Measurements from ENCODE around the gene CTNNB1.

CTNNB1 gene

GRCh38 chr3:41222012-41222411, 22.7 kb downstream of the CTNNB1 start:
- H3K27ac ChIP-seq (ENCODE audit: poor library complexity, severe bottlenecking), result no peak overlapping the region
- peaks cover 51% of the 10 kb centered on the region for H3K36me3 ChIP-seq (ENCODE audit: low read depth)
- DNase-seq (ENCODE audit: low spot score) (no peak), ATAC-seq (ENCODE audit: low read depth) (no peak)
- peaks cover 35% of the 10 kb centered on the region for H3K4me1 ChIP-seq (ENCODE audit: insufficient read depth, poor library complexity, severe bottlenecking)
- H3K27me3 ChIP-seq (ENCODE audit: insufficient read depth, poor library complexity, severe bottlenecking), result no peaks in the 10 kb centered on the region
- no peaks in the 10 kb centered on the region for H3K9me3 ChIP-seq (ENCODE audit: severe bottlenecking)
- no peak overlapping the region for H3K4me3 ChIP-seq (ENCODE audit: severe bottlenecking)
- TF ChIP-seq CTCF (IDR thresholded peaks at IDR 0.05; ENCODE audit: poor library complexity, severe bottlenecking), result no peak

GRCh38 chr3:41222501-41222900, 23.2 kb downstream of the CTNNB1 start:
- Histone ChIP-seq H3K4me1 (ENCODE audit: insufficient read depth, poor library complexity, severe bottlenecking) (peaks cover 30% of the 10 kb centered on the region), H3K9me3 (ENCODE audit: severe bottlenecking) (no peaks in the 10 kb centered on the region), H3K27ac (ENCODE audit: poor library complexity, severe bottlenecking) (no peak overlapping the region), H3K27me3 (ENCODE audit: insufficient read depth, poor library complexity, severe bottlenecking) (no peaks in the 10 kb centered on the region), H3K4me3 (ENCODE audit: severe bottlenecking) (no peak overlapping the region), H3K36me3 (ENCODE audit: low read depth) (peaks cover 51% of the 10 kb centered on the region)
- no peak for ATAC-seq (ENCODE audit: low read depth)
- no peak for TF ChIP-seq CTCF (IDR thresholded peaks at IDR 0.05; ENCODE audit: poor library complexity, severe bottlenecking)
- no peak for DNase-seq (ENCODE audit: low spot score)

GRCh38 chr3:41223078-41223477, 23.8 kb downstream of the CTNNB1 start:
- no peak for DNase-seq (ENCODE audit: low spot score)
- TF ChIP-seq CTCF (IDR thresholded peaks at IDR 0.05; ENCODE audit: poor library complexity, severe bottlenecking), result no peak

GRCh38 chr3:41223691-41224090, 24.4 kb downstream of the CTNNB1 start:
- no peak for ATAC-seq (ENCODE audit: low read depth)
- TF ChIP-seq CTCF (IDR thresholded peaks at IDR 0.05; ENCODE audit: poor library complexity, severe bottlenecking), result no peak
- Histone ChIP-seq H3K4me3 (ENCODE audit: severe bottlenecking) (no peak overlapping the region), H3K27me3 (ENCODE audit: insufficient read depth, poor library complexity, severe bottlenecking) (no peaks in the 10 kb centered on the region), H3K27ac (ENCODE audit: poor library complexity, severe bottlenecking) (no peak overlapping the region), H3K36me3 (ENCODE audit: low read depth) (peaks cover 56% of the 10 kb centered on the region), H3K9me3 (ENCODE audit: severe bottlenecking) (no peaks in the 10 kb centered on the region), H3K4me1 (ENCODE audit: insufficient read depth, poor library complexity, severe bottlenecking) (peaks cover 19% of the 10 kb centered on the region)
- no peak for DNase-seq (ENCODE audit: low spot score)

More at GRCh38 chr3:41223078-41223477, 23.8 kb downstream of the CTNNB1 start:
- no peak overlapping the region for H3K4me3 ChIP-seq (ENCODE audit: severe bottlenecking)
- peaks cover 24% of the 10 kb centered on the region for H3K4me1 ChIP-seq (ENCODE audit: insufficient read depth, poor library complexity, severe bottlenecking)
- no peak for ATAC-seq (ENCODE audit: low read depth)
- H3K36me3 ChIP-seq (ENCODE audit: low read depth), result peaks cover 51% of the 10 kb centered on the region
- H3K9me3 ChIP-seq (ENCODE audit: severe bottlenecking), result no peaks in the 10 kb centered on the region
- no peaks in the 10 kb centered on the region for H3K27me3 ChIP-seq (ENCODE audit: insufficient read depth, poor library complexity, severe bottlenecking)
- H3K27ac ChIP-seq (ENCODE audit: poor library complexity, severe bottlenecking), result no peak overlapping the region

GRCh38 chr3:41224120-41224806, 25.0 kb downstream of the CTNNB1 start:
- TF ChIP-seq CTCF (IDR thresholded peaks at IDR 0.05; ENCODE audit: poor library complexity, severe bottlenecking), result no peak
- Histone ChIP-seq H3K27me3 (ENCODE audit: insufficient read depth, poor library complexity, severe bottlenecking) (no peaks in the 10 kb centered on the region), H3K27ac (ENCODE audit: poor library complexity, severe bottlenecking) (no peak overlapping the region), H3K9me3 (ENCODE audit: severe bottlenecking) (no peaks in the 10 kb centered on the region), H3K4me1 (ENCODE audit: insufficient read depth, poor library complexity, severe bottlenecking) (peaks cover 19% of the 10 kb centered on the region), H3K36me3 (ENCODE audit: low read depth) (peaks cover 61% of the 10 kb centered on the region), H3K4me3 (ENCODE audit: severe bottlenecking) (no peak overlapping the region)
- DNase-seq (ENCODE audit: low spot score) (no peak), ATAC-seq (ENCODE audit: low read depth) (peak; percentile 93)

Measured in RWPE2 (cell line).